Panc1 (cell line): ENCODE data around the gene IL36B. TPM values are rescaled to one million over a fixed set of nuclear protein-coding genes. Genes with fewer than 3 reads are reported as not detected.

ENCODE experiments used
- ATAC-seq: fragments of 200-7000 bp; cut with Tn5 transposase; 2 replicates; pipeline ENCODE4 v1.9.1; 2020; ENCODE audit warnings: mild to moderate bottlenecking, moderate library complexity
- BruUV-seq: library from RNA; stranded (reverse); fragments of 400-500 nt; replicated peaks from 2 replicates; lab custom pipeline; 2021; lab: Mats Ljungman, UMichigan
- CTCF ChIA-PET: fragments of 300-600 bp; sonication (Branson Sonifier 250); formaldehyde crosslinking; loops from one replicate; lab custom pipeline; 2022; ENCODE audit warnings: antibody characterized with exemption; lab: Charles Lee
- POLR2A ChIA-PET: fragments of 300-600 bp; sonication (Branson Sonifier 250); formaldehyde crosslinking; loops from one replicate; lab custom pipeline; 2022; ENCODE audit warnings: antibody characterized with exemption; lab: Charles Lee
- DNase-seq: peaks from one replicate; pipeline ENCODE4 v3.0.0-alpha.2; 2010; ENCODE audit warnings: low read depth, low spot score
- H3K27ac ChIP-seq: 2 replicates; pipeline ENCODE4 v1.5.1; 2011; ENCODE audit warnings: mild to moderate bottlenecking, low read length, inconsistent platforms
- H3K27me3 ChIP-seq: fragments of 200-500 bp; sonication (Bioruptor generic); 2 replicates; pipeline ENCODE4 v1.6.0; 2014; ENCODE audit warnings: low read length, inconsistent platforms; ENCODE audit not compliant: control insufficient read depth, insufficient read depth
- H3K36me3 ChIP-seq: fragments of 200-500 bp; sonication (Bioruptor generic); 2 replicates; pipeline ENCODE4 v1.5.1; 2014; ENCODE audit warnings: inconsistent platforms, mild to moderate bottlenecking, low read length, moderate library complexity; ENCODE audit not compliant: control insufficient read depth, insufficient read depth
- H3K4me1 ChIP-seq: 2 replicates; pipeline ENCODE4 v1.5.1; 2011; ENCODE audit warnings: inconsistent platforms, mild to moderate bottlenecking, low read length, moderate library complexity; ENCODE audit not compliant: control insufficient read depth, insufficient read depth
- H3K4me3 ChIP-seq, 2 experiments: 2 replicates each; pipeline ENCODE4 v1.5.1; 2011 to 2012; ENCODE audit warnings: low read depth in 2 of 2, low read length in 2 of 2, mild to moderate bottlenecking in 2 of 2, inconsistent platforms in 1 of 2, moderate library complexity in 1 of 2
- H3K9me3 ChIP-seq: fragments of 200-500 bp; sonication (Bioruptor generic); 2 replicates; pipeline ENCODE4 v1.5.1; 2014; ENCODE audit warnings: low read depth, mild to moderate bottlenecking, inconsistent platforms, low read length, moderate library complexity; ENCODE audit not compliant: control insufficient read depth, insufficient read depth
- POLR2AphosphoS5 ChIP-seq: IDR thresholded peaks from 2 replicates; pipeline ENCODE4 v1.6.1; 2012; ENCODE audit warnings: mild to moderate bottlenecking, low read depth, low read length, moderate library complexity
- SIN3A ChIP-seq: IDR thresholded peaks from 2 replicates; pipeline ENCODE4 v1.6.1; 2012; ENCODE audit warnings: low read depth, mild to moderate bottlenecking, low read length, moderate library complexity, borderline replicate concordance; ENCODE audit not compliant: insufficient read depth
- TCF7L2 ChIP-seq: IDR thresholded peaks from 2 replicates; pipeline ENCODE4 v1.6.1; 2011; ENCODE audit warnings: mild to moderate bottlenecking, low read depth, low read length, inconsistent platforms
- in situ Hi-C: cut with HindIII; loops from 2 replicates; pipeline ENCODE4 v1.10.0; 2016; ENCODE audit warnings: low sequenced_read_pairs, low pct_unique_long_range_greater_than_20kb
- intact Hi-C: fragments of 100-400 bp; cut with micrococcal nuclease; formaldehyde crosslinking; loops from one replicate; pipeline ENCODE4 v1.10.0; 2022; ENCODE audit not compliant: unreplicated experiment
- total RNA-seq: library from RNA; stranded (reverse); gene quantifications from one replicate; pipeline ENCODE4 v1.2.1, GENCODE V29; 2021; ENCODE audit not compliant: unreplicated experiment
- TF ChIP-seq, protein P1 (sequence below): fragments of 450-650 bp; IDR thresholded peaks from 2 replicates; pipeline ENCODE4 v1.5.1; 2017; ENCODE audit warnings: mild to moderate bottlenecking
- TF ChIP-seq, protein P2 (sequence below), 2 experiments: IDR thresholded peaks; 2 replicates each; pipeline ENCODE4 v1.6.1; 2011 to 2012; ENCODE audit warnings: low read depth in 2 of 2, control low read depth in 1 of 2, low read length in 1 of 2, mild to moderate bottlenecking in 1 of 2, moderate library complexity in 1 of 2; ENCODE audit not compliant: insufficient read depth in 1 of 2

The IL36B gene
- total RNA-seq, 1 experiment from 2014 or later = not detected

DNA sequence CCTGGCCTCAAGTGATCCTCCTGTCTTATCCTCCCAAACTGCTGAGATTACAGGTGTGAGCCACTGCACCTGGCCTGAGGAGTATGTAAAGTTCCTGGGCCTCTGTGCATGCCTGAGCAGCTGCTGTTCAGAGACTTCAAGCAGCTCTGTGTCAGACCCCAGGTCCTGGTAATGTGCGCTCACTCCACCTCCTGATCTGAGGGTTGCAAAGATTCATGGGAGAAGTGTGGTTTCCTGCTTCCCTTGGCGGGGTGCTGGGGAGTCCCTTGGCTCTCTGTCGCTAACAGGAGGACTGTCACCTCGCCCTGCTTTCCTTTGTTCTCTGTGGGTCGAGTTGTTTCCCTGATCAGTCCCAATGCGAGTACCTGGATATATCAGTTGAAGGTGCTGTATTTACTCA, 56.0 kb downstream of the IL36B start:
- H3K4me1 ChIP-seq = no peaks in the 10 kb centered on the region
- intact Hi-C loops = no loop called here
- no peak for ATAC-seq
- TF ChIP-seq, protein P1, sequence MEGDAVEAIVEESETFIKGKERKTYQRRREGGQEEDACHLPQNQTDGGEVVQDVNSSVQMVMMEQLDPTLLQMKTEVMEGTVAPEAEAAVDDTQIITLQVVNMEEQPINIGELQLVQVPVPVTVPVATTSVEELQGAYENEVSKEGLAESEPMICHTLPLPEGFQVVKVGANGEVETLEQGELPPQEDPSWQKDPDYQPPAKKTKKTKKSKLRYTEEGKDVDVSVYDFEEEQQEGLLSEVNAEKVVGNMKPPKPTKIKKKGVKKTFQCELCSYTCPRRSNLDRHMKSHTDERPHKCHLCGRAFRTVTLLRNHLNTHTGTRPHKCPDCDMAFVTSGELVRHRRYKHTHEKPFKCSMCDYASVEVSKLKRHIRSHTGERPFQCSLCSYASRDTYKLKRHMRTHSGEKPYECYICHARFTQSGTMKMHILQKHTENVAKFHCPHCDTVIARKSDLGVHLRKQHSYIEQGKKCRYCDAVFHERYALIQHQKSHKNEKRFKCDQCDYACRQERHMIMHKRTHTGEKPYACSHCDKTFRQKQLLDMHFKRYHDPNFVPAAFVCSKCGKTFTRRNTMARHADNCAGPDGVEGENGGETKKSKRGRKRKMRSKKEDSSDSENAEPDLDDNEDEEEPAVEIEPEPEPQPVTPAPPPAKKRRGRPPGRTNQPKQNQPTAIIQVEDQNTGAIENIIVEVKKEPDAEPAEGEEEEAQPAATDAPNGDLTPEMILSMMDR = no peak
- TF ChIP-seq SIN3A = no peak
- TF ChIP-seq, protein P2, sequence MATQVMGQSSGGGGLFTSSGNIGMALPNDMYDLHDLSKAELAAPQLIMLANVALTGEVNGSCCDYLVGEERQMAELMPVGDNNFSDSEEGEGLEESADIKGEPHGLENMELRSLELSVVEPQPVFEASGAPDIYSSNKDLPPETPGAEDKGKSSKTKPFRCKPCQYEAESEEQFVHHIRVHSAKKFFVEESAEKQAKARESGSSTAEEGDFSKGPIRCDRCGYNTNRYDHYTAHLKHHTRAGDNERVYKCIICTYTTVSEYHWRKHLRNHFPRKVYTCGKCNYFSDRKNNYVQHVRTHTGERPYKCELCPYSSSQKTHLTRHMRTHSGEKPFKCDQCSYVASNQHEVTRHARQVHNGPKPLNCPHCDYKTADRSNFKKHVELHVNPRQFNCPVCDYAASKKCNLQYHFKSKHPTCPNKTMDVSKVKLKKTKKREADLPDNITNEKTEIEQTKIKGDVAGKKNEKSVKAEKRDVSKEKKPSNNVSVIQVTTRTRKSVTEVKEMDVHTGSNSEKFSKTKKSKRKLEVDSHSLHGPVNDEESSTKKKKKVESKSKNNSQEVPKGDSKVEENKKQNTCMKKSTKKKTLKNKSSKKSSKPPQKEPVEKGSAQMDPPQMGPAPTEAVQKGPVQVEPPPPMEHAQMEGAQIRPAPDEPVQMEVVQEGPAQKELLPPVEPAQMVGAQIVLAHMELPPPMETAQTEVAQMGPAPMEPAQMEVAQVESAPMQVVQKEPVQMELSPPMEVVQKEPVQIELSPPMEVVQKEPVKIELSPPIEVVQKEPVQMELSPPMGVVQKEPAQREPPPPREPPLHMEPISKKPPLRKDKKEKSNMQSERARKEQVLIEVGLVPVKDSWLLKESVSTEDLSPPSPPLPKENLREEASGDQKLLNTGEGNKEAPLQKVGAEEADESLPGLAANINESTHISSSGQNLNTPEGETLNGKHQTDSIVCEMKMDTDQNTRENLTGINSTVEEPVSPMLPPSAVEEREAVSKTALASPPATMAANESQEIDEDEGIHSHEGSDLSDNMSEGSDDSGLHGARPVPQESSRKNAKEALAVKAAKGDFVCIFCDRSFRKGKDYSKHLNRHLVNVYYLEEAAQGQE (IDR thresholded peaks at IDR 0.05; ENCODE audit: insufficient read depth in 1 of 2, low read depth in 2 of 2, low read length in 1 of 2) = no peak
- no peak for TF ChIP-seq POLR2AphosphoS5
- TF ChIP-seq TCF7L2 = no peak
- ChIA-PET CTCF (no interaction called here), POLR2A (no interaction called here)
- no peaks in the 10 kb centered on the region for H3K27me3 ChIP-seq
- no TSS peak for BruUV-seq
- in situ Hi-C loops = no loop called here
- no peak overlapping the region for H3K4me3 ChIP-seq
- no peaks in the 10 kb centered on the region for H3K36me3 ChIP-seq
- no peak for DNase-seq
- peaks cover 6% of the 10 kb centered on the region; the same call in 1 of the 2 replicates for H3K9me3 ChIP-seq
- no peak overlapping the region for H3K27ac ChIP-seq

GRCh38 chr2:112995346-112995920, 57.2 kb downstream of the IL36B start:
- in situ Hi-C loops = no loop called here
- peaks cover 6% of the 10 kb centered on the region; the same call in 1 of the 2 replicates for H3K9me3 ChIP-seq
- H3K27me3 ChIP-seq = no peaks in the 10 kb centered on the region
- intact Hi-C loops = no loop called here
- no peak for ATAC-seq
- ChIA-PET CTCF (no interaction called here), POLR2A (no interaction called here)
- H3K27ac ChIP-seq = no peak overlapping the region
- no peaks in the 10 kb centered on the region for H3K36me3 ChIP-seq
- no TSS peak for BruUV-seq
- TF ChIP-seq, protein P1 = no peak
- TF ChIP-seq SIN3A (no peak), TCF7L2 (no peak), POLR2AphosphoS5 (no peak)
- TF ChIP-seq, protein P2 (IDR thresholded peaks at IDR 0.05; ENCODE audit: insufficient read depth in 1 of 2, low read depth in 2 of 2, low read length in 1 of 2) = no peak
- DNase-seq = no peak
- no peaks in the 10 kb centered on the region for H3K4me1 ChIP-seq
- H3K4me3 ChIP-seq = no peak overlapping the region
